Activated B cell treated with CpG ODN at 0.5 μM for 24 hours (primary cell): ENCODE results near the gene SLC22A2. TPM values are rescaled to one million over a fixed set of nuclear protein-coding genes. Genes with fewer than 3 reads are reported as not detected.
"Not testable (repeated sequence)": the region's sequence is repeated elsewhere in the genome, so short reads cannot be mapped to it uniquely, and the experiment has no call there.

Source experiments
- ATAC-seq: fragments of 200-7000 bp; cut with Tn5 transposase; one replicate; pipeline ENCODE4 v1.10.0; 2021; ENCODE audit warnings: low read depth, mild to moderate bottlenecking, moderate library complexity
- CTCF ChIA-PET: fragments of 350-600 bp; sonication (Branson Sonifier 250); formaldehyde crosslinking; loops from one replicate; lab custom pipeline; 2021; ENCODE audit warnings: antibody characterized with exemption; lab: Charles Lee
- POLR2A ChIA-PET: fragments of 350-600 bp; sonication (Branson Sonifier 250); formaldehyde crosslinking; loops from one replicate; lab custom pipeline; 2021; ENCODE audit warnings: antibody characterized with exemption; lab: Charles Lee
- DNase-seq: peaks from one replicate; pipeline ENCODE4 v3.0.0; 2022
- H3K27ac Mint-ChIP-seq: one replicate; pipeline ENCODE4 v1.8.0; 2020; ENCODE audit warnings: mixed read lengths
- H3K27me3 Mint-ChIP-seq: one replicate; pipeline ENCODE4 v1.8.0; 2021; ENCODE audit warnings: mixed read lengths
- H3K36me3 Mint-ChIP-seq: one replicate; pipeline ENCODE4 v1.8.0; 2021; ENCODE audit warnings: low read depth, mixed read lengths
- H3K4me1 Mint-ChIP-seq: one replicate; pipeline ENCODE4 v1.8.0; 2021; ENCODE audit warnings: mixed read lengths
- H3K4me3 Mint-ChIP-seq: one replicate; pipeline ENCODE4 v1.8.0; 2020; ENCODE audit warnings: mild to moderate bottlenecking, mixed read lengths
- H3K9me3 Mint-ChIP-seq: one replicate; pipeline ENCODE4 v1.8.0; 2020; ENCODE audit warnings: mixed read lengths
- CTCF ChIP-seq: fragments of 200-600 bp; IDR thresholded peaks from one replicate; pipeline ENCODE4 v1.8.0; 2022; ENCODE audit warnings: antibody characterized with exemption, mild to moderate bottlenecking
- intact Hi-C: fragments of 100-400 bp; cut with micrococcal nuclease; formaldehyde crosslinking; loops from one replicate; pipeline ENCODE4 v1.15.1; 2024
- total RNA-seq: library from RNA; stranded (reverse); gene quantifications from 2 replicates; pipeline ENCODE4 v1.2.3, GENCODE V29; 2022

The SLC22A2 gene
- total RNA-seq, 1 donor from 2014 or later: not detected

GRCh38 chr6:160239929-160240690, 18.5 kb downstream of the SLC22A2 start:
- TF ChIP-seq CTCF: no peak
- Mint-ChIP-seq H3K36me3 (no peaks in the 10 kb centered on the region), H3K9me3 (peaks cover 14% of the 10 kb centered on the region), H3K4me3 (no peak overlapping the region), H3K4me1 (no peaks in the 10 kb centered on the region), H3K27ac (no peak overlapping the region), H3K27me3 (peaks cover 8% of the 10 kb centered on the region)
- intact Hi-C loops: no loop called here
- DNase-seq (no peak), ATAC-seq (no peak)
- ChIA-PET POLR2A (no interaction called here), CTCF (no interaction called here)

GRCh38 chr6:160238761-160239751, 19.6 kb downstream of the SLC22A2 start:
- CTCF ChIA-PET: no interaction called here
- intact Hi-C loops: no loop called here
- DNase-seq (no peak), ATAC-seq (no peak)
- TF ChIP-seq CTCF: no peak
- no peak overlapping the region for H3K4me3 Mint-ChIP-seq
- no peaks in the 10 kb centered on the region for H3K4me1 Mint-ChIP-seq
- H3K9me3 Mint-ChIP-seq: peaks cover 15% of the 10 kb centered on the region
- H3K27me3 Mint-ChIP-seq: peaks cover 8% of the 10 kb centered on the region
- H3K27ac Mint-ChIP-seq: no peak overlapping the region
- POLR2A ChIA-PET: no interaction called here
- H3K36me3 Mint-ChIP-seq: no peaks in the 10 kb centered on the region

- TF ChIP-seq CTCF: no peak
These were observed 20.3 kb downstream of the SLC22A2 start for GRCh38 chr6:160238278-160238711.

GRCh38 chr6:160237597-160238275, 20.9 kb downstream of the SLC22A2 start:
- DNase-seq, CTCF ChIA-PET, H3K27me3 Mint-ChIP-seq, POLR2A ChIA-PET, ATAC-seq, intact Hi-C loops, H3K4me1 Mint-ChIP-seq, H3K36me3 Mint-ChIP-seq, H3K27ac Mint-ChIP-seq, H3K4me3 Mint-ChIP-seq: not testable (repeated sequence)
- H3K9me3 Mint-ChIP-seq: peaks cover 15% of the 10 kb centered on the region

More at GRCh38 chr6:160238278-160238711, 20.3 kb downstream of the SLC22A2 start:
- H3K4me3 Mint-ChIP-seq: no peak overlapping the region
- POLR2A ChIA-PET: no interaction called here
- intact Hi-C loops: no loop called here
- H3K4me1 Mint-ChIP-seq: no peaks in the 10 kb centered on the region
- peaks cover 8% of the 10 kb centered on the region for H3K27me3 Mint-ChIP-seq
- no peak overlapping the region for H3K27ac Mint-ChIP-seq
- CTCF ChIA-PET: no interaction called here
- H3K9me3 Mint-ChIP-seq: peaks cover 15% of the 10 kb centered on the region
- no peaks in the 10 kb centered on the region for H3K36me3 Mint-ChIP-seq
- ATAC-seq (no peak), DNase-seq (no peak)

- H3K36me3 Mint-ChIP-seq, DNase-seq, H3K27ac Mint-ChIP-seq, ATAC-seq, POLR2A ChIA-PET, H3K4me3 Mint-ChIP-seq, CTCF ChIA-PET, intact Hi-C loops, H3K4me1 Mint-ChIP-seq, H3K27me3 Mint-ChIP-seq: not testable (repeated sequence)
- peaks cover 15% of the 10 kb centered on the region for H3K9me3 Mint-ChIP-seq
These were observed 22.3 kb downstream of the SLC22A2 start for GRCh38 chr6:160236235-160236872.

GRCh38 chr6:160233950-160234640, 24.5 kb downstream of the SLC22A2 start:
- H3K9me3 Mint-ChIP-seq: peaks cover 24% of the 10 kb centered on the region
- CTCF ChIA-PET, H3K36me3 Mint-ChIP-seq, intact Hi-C loops, ATAC-seq, H3K27ac Mint-ChIP-seq, H3K27me3 Mint-ChIP-seq, DNase-seq, H3K4me1 Mint-ChIP-seq, H3K4me3 Mint-ChIP-seq, POLR2A ChIA-PET: not testable (repeated sequence)
